ENCODE data around the gene RAB2B. TPM values are rescaled to one million over a fixed set of nuclear protein-coding genes. Genes with fewer than 3 reads are reported as not detected.
"Not testable (repeated sequence)": the region's sequence is repeated elsewhere in the genome, so short reads cannot be mapped to it uniquely, and the experiment has no call there.

The RAB2B gene
- total RNA-seq, 1 experiment from 2014 or later, result 21.5 TPM

DNA sequence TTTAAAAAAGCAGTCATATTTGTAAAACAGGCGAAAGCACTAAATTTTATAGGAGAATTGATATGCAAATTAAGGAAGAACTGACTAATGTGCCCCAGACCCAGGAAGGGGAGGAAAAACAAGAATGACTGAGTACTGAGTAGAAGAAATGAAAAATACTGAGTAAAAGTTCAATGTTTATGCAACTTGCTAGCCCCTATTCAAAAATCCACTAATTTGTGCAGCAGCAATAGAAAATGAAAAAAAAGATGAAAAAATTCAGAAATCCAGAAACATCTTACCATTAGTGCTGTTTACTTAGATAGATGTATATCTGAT is 26.9 kb downstream of the RAB2B start:
- Histone ChIP-seq H3K27me3 (ENCODE audit: control insufficient read depth, insufficient read depth, low read length) (no peaks in the 10 kb centered on the region), H3K4me3 (ENCODE audit: insufficient read depth, low read depth, low read length) (no peak overlapping the region), H3K36me3 (replicated peaks; ENCODE audit: control insufficient read depth, insufficient read depth, low read length) (no peaks in the 10 kb centered on the region)
- no peak for DNase-seq

DNA sequence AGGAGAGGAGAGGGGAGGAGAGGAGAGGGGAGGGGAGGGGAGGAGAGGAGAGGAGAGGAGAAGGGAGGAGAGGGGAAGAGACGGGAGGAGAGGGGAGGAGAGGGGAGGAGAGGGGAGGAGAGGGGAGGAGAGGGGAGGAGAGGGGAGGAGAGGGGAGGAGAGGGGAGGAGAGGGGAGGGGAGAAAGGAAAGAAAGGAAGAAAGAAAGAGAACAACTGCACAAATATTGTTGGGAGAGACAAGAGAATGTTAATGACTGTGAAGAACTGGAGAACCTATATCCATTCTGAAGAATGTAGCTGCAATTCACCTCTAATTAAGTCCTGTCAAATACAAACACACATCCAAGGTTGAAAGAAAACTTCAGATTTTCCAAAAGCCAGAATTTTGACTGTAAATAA is 34.1 kb downstream of the RAB2B start:
- H3K36me3 ChIP-seq (replicated peaks; ENCODE audit: control insufficient read depth, insufficient read depth, low read length); DNase-seq; H3K27me3 ChIP-seq (ENCODE audit: control insufficient read depth, insufficient read depth, low read length); H3K4me3 ChIP-seq (ENCODE audit: insufficient read depth, low read depth, low read length): not testable (repeated sequence)

DNA sequence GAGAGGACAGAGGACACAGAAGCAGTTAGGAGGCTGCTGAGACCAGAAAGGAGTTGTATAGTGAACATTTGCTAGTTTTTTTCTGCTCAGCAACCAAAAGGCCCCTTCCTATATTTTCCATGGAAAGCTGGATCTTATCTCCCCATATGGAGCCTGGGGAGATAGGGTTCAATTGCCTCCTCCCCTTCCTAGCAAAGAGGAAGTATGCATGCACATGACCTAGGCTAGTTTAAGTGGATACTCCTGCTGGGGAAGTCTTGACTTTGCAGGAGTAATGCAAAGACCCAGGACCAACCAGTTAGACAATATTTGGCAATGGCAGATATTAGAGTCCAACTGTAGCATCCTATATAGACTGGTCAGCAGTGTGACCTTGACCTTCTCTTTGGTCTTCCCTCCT is 35.9 kb downstream of the RAB2B start:
- Histone ChIP-seq H3K4me3 (ENCODE audit: insufficient read depth, low read depth, low read length) (no peak overlapping the region), H3K27me3 (ENCODE audit: control insufficient read depth, insufficient read depth, low read length) (no peaks in the 10 kb centered on the region), H3K36me3 (replicated peaks; ENCODE audit: control insufficient read depth, insufficient read depth, low read length) (no peaks in the 10 kb centered on the region)
- no peak for DNase-seq

DNA sequence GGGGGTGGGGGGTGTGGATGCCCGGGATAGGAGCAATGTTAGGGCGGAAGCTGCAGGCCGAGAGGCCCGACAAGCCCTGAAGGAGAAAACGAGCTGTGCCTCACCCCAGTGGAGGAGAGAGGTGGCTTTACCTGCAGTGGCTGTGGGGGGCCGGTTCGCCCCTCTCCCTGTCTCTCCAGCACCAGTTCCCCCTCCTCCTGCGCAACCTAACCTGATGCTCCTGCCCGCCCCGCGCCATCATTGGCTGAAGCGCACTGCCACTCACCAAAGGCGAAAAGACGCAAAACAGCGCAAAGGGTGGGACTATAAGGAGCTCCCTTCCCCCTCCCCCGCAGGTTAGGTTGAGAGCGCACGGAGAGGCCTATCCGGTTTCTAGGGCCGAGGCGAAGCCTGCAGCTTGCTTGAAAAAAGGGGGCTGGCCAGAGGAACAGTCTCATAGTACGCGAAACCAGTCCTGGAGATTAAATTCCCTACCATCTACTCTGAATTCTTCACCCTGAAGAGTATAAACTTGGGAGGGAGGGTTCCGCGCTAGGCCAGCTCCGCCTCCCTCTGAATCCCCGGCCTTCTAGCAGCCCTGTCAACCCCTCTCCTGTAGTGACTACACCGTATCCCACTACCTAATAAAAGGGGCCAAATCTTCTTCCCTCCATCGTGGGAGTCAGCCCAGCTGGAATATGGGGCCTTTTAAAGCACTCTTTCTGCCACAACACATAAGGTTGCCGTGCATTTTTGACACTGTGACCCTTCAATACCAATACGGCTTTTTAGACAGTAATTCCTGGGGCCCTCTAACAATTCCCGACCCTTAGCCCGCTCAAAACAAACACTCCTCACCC is 39.5 kb downstream of the RAB2B start:
- Histone ChIP-seq H3K27me3 (ENCODE audit: control insufficient read depth, insufficient read depth, low read length) (no peaks in the 10 kb centered on the region), H3K4me3 (ENCODE audit: insufficient read depth, low read depth, low read length) (peak overlapping the region; percentile 92), H3K36me3 (replicated peaks; ENCODE audit: control insufficient read depth, insufficient read depth, low read length) (no peaks in the 10 kb centered on the region; the same call in 1 of the 2 replicates)
- DNase-seq, result peak; percentile 93

DNA sequence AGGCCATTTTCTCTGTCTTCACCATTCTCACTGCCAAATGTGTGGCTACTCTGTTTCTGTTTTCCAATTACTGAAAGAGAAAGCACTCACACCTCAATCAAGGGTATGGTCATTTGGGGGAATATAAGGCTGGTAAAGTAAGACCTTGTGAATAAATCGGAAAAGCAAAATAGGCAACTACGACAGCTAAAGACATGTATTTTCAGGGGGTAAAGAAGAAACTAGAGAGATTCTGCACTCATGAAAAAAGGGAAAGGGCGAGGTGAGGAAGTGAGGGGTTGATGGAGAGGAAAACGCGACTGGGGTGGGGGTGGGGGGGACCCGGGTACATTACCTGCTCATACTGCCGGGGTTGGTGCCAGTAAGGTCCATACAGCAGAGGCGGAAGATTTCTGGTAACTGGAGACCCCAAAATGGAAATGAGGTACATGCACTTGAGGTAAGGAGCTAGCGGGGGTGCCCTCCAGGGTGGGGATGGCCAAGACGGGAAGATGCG is 40.1 kb downstream of the RAB2B start:
- Histone ChIP-seq H3K27me3 (ENCODE audit: control insufficient read depth, insufficient read depth, low read length) (no peaks in the 10 kb centered on the region), H3K4me3 (ENCODE audit: insufficient read depth, low read depth, low read length) (peak overlapping the region; percentile 92), H3K36me3 (replicated peaks; ENCODE audit: control insufficient read depth, insufficient read depth, low read length) (peaks cover under 1% of the 10 kb centered on the region)
- no peak for DNase-seq

DNA sequence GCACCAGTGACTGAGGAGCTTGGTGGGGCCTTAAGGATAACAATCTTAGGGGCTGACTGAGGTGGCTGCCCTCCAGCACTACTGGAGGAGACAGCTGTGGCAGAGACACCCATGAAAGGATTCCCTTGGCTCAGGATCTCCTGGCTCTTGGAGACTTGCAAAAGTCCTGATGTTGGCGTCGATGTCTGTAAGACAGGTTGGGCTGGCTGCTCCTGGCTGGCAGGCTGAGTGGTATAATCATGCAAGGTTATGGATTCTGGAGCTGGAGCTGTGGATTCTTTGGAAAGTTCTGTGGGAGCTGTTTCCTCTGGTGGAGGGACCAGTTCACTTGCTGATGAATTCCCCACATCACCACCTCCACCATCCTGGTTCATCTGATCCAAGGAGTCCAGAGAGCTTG is 45.6 kb downstream of the RAB2B start:
- DNase-seq, result no peak
- H3K27me3 ChIP-seq (ENCODE audit: control insufficient read depth, insufficient read depth, low read length), result no peaks in the 10 kb centered on the region
- H3K4me3 ChIP-seq (ENCODE audit: insufficient read depth, low read depth, low read length), result no peak overlapping the region
- H3K36me3 ChIP-seq (replicated peaks; ENCODE audit: control insufficient read depth, insufficient read depth, low read length), result peaks cover 39% of the 10 kb centered on the region

DNA sequence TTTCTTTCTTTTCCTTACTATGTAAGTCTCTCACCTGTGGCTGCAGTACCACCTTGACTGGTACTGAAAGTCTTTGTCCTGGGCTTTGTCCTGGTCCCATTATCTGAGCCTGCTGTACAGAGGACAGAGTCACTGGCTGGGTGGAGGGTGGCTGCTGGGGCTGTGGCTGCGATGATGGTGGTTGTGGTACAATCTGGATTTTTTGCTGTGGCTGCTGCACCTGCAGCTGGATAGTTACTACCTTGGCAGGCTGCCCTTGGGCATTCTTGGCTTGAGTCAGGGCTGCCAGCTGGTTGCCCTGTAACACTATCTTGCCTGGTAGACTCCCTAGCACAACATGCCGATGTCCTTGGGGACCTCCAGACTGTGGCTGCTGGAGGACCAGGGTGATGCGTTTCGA is 47.8 kb downstream of the RAB2B start:
- Histone ChIP-seq H3K4me3 (ENCODE audit: insufficient read depth, low read depth, low read length) (no peak overlapping the region), H3K36me3 (replicated peaks; ENCODE audit: control insufficient read depth, insufficient read depth, low read length) (peaks cover 50% of the 10 kb centered on the region), H3K27me3 (ENCODE audit: control insufficient read depth, insufficient read depth, low read length) (no peaks in the 10 kb centered on the region)
- no peak for DNase-seq

DNA sequence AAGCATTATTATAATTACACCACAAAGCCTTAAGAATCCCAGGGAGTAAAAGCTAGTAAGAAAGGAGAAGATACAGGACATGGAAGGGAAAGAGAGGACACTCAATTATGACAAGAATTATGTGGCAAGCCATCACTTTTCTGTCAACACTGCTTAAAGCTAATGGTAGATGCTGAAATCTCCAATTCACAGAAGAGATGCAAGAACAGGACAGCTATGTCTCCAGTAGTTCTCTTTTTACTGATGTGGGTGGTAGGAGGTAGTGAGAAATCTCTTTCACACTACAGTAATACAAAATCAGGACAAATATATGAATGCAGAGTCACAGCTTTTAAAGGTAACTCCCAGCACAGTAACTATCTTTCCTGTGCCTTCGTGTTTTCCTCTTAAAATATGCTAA is 50.1 kb downstream of the RAB2B start:
- H3K36me3 ChIP-seq (replicated peaks; ENCODE audit: control insufficient read depth, insufficient read depth, low read length), result peaks cover 58% of the 10 kb centered on the region
- no peak for DNase-seq
- H3K27me3 ChIP-seq (ENCODE audit: control insufficient read depth, insufficient read depth, low read length), result no peaks in the 10 kb centered on the region
- no peak overlapping the region for H3K4me3 ChIP-seq (ENCODE audit: insufficient read depth, low read depth, low read length)

DNA sequence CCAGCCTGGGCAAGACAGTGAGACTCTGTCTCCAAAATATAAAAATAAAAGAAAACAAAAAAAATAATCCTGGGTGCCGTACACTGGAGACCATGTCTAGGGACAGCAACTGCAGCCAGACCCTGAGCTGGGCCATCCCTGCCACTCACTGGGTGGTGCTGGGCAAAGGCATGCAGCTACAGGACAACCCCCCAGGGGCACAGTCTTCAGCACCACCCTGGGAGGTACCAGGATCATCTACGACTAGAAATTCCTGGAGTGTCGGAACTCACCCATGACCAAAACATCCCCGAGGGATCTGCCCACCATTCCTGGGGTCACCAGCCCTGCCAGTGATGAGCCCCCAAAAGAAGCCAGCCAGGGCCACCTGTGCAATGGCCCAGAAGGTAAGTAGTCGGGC is 57.2 kb downstream of the RAB2B start:
- Histone ChIP-seq H3K27me3 (ENCODE audit: control insufficient read depth, insufficient read depth, low read length) (no peaks in the 10 kb centered on the region), H3K4me3 (ENCODE audit: insufficient read depth, low read depth, low read length) (no peak overlapping the region), H3K36me3 (replicated peaks; ENCODE audit: control insufficient read depth, insufficient read depth, low read length) (peaks cover 30% of the 10 kb centered on the region)
- DNase-seq, result no peak

DNA sequence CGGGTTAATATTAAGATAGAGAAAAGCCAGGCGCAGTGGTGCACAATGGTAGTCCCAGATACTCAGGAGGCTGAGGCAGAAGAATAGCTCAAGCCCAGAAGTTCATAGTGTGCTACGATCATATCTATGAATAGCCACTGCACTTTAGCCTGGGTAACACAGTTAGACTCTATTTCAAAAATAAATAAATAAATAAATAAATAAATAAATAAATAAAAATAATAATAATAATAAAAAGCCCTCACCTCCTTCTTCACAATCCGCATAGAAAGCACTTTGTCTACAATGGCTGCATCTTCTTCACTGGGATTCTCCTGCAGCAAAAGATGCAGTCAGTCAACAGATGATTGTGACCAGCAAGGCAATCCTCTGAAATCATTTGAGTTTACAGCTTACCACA is 61.4 kb downstream of the RAB2B start:
- H3K36me3 ChIP-seq (replicated peaks; ENCODE audit: control insufficient read depth, insufficient read depth, low read length), result peaks cover 43% of the 10 kb centered on the region
- H3K27me3 ChIP-seq (ENCODE audit: control insufficient read depth, insufficient read depth, low read length), result no peaks in the 10 kb centered on the region
- DNase-seq, result no peak
- no peak overlapping the region for H3K4me3 ChIP-seq (ENCODE audit: insufficient read depth, low read depth, low read length)

DNA sequence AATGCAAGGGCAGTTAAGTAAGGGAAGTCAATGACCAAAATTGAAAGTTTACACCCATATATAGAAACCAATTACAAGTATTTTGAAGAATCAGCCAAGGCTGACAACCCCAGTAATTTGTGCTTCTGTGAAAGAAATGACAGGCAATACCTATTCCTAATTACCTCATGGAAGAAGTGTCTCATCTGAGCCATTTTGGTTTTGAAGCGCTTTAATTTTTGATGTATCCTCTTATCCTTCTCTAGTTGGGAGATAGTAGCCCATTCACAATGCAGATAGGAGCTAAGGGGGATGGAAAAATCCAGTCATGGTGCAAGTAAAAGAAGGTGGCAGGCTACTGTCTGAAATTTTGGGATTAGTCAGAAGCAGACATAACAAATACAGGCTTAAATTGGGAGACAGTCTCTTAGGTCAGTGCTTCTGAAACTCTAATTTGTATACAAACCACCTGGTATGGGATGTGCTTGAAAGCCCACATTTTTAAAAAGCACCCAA is 62.6 kb downstream of the RAB2B start:
- peaks cover 39% of the 10 kb centered on the region for H3K36me3 ChIP-seq (replicated peaks; ENCODE audit: control insufficient read depth, insufficient read depth, low read length)
- H3K27me3 ChIP-seq (ENCODE audit: control insufficient read depth, insufficient read depth, low read length), result no peaks in the 10 kb centered on the region

More for the DNA sequence above, 62.6 kb downstream of the RAB2B start:
- DNase-seq, result no peak
- H3K4me3 ChIP-seq (ENCODE audit: insufficient read depth, low read depth, low read length), result no peak overlapping the region

Other genes starting within 250 kb of the RAB2B start
- 1,394 and 2,138 TPM in 2 replicates for gene HNRNPC, start 207.5 kb downstream of the RAB2B start, total RNA-seq (2014; rRNA removed; shearing (Covaris generic))
- 0.11 and 0.14 TPM in 2 replicates for gene RPGRIP1, start 196.9 kb downstream of the RAB2B start, total RNA-seq (2014; rRNA removed; shearing (Covaris generic))
- 145 and 161 TPM in 2 replicates for gene SUPT16H, start 92.9 kb downstream of the RAB2B start, total RNA-seq (2014; rRNA removed; shearing (Covaris generic))
- 64.1 and 73.8 TPM in 2 replicates for gene CHD8, start 20.8 kb downstream of the RAB2B start, total RNA-seq (2014; rRNA removed; shearing (Covaris generic))
- 23.5 and 30.5 TPM in 2 replicates for gene TOX4, start 236 bp upstream of the RAB2B start, total RNA-seq (2014; rRNA removed; shearing (Covaris generic))
- 109 and 111 TPM in 2 replicates for gene METTL3, start 34.4 kb upstream of the RAB2B start, total RNA-seq (2014; rRNA removed; shearing (Covaris generic))
- 123 and 170 TPM in 2 replicates for gene SALL2, start 49.4 kb upstream of the RAB2B start, total RNA-seq (2014; rRNA removed; shearing (Covaris generic))
- gene OR10G3, start 103.1 kb upstream of the RAB2B start, total RNA-seq (2014; rRNA removed; shearing (Covaris generic)), result not detected in 2 replicates
- not detected in 2 replicates for gene OR10G2, start 158.0 kb upstream of the RAB2B start, total RNA-seq (2014; rRNA removed; shearing (Covaris generic))
- gene OR4E2, start 176.9 kb upstream of the RAB2B start, total RNA-seq (2014; rRNA removed; shearing (Covaris generic)), result not detected in 2 replicates
- gene OR4E1, start 196.9 kb upstream of the RAB2B start, total RNA-seq (2014; rRNA removed; shearing (Covaris generic)), result not detected in 2 replicates